ACC112 (cell line): ENCODE results near the gene EPB41L3.

Experiments
- H2AFZ ChIP-seq: fragments of 200-600 bp; sonication (generic); one replicate; pipeline ENCODE4 v1.6.0; 2017; ENCODE audit warnings: antibody characterized with exemption, low read length; ENCODE audit not compliant: unreplicated experiment
- H3K27ac ChIP-seq: fragments of 200-600 bp; sonication (generic); 2 replicates; pipeline ENCODE4 v1.5.1; 2014; ENCODE audit warnings: low read depth, mild to moderate bottlenecking, antibody characterized with exemption, low read length, moderate library complexity
- H3K27me3 ChIP-seq: fragments of 200-600 bp; sonication (generic); 2 replicates; pipeline ENCODE4 v1.6.1; 2014; ENCODE audit warnings: mild to moderate bottlenecking, antibody characterized with exemption, low read length, moderate library complexity, mixed read lengths; ENCODE audit not compliant: insufficient read depth
- H3K36me3 ChIP-seq: fragments of 200-600 bp; sonication (generic); 2 replicates; pipeline ENCODE4 v1.6.1; 2016; ENCODE audit warnings: mild to moderate bottlenecking, antibody characterized with exemption, low read length, moderate library complexity, mixed read lengths; ENCODE audit not compliant: insufficient read depth
- H3K4me1 ChIP-seq: fragments of 200-600 bp; sonication (generic); one replicate; pipeline ENCODE4 v1.6.1; 2016; ENCODE audit warnings: low read length, mixed read lengths; ENCODE audit not compliant: insufficient read depth, unreplicated experiment, control insufficient read depth
- H3K4me3 ChIP-seq: fragments of 200-600 bp; sonication (generic); 2 replicates; pipeline ENCODE4 v1.5.1; 2014; ENCODE audit warnings: mild to moderate bottlenecking, low read depth, low read length
- H3K79me2 ChIP-seq: fragments of 200-600 bp; sonication (generic); one replicate; pipeline ENCODE4 v1.6.0; 2016; ENCODE audit warnings: low read length; ENCODE audit not compliant: control insufficient read depth, unreplicated experiment, insufficient read depth

EPB41L3 gene

DNA sequence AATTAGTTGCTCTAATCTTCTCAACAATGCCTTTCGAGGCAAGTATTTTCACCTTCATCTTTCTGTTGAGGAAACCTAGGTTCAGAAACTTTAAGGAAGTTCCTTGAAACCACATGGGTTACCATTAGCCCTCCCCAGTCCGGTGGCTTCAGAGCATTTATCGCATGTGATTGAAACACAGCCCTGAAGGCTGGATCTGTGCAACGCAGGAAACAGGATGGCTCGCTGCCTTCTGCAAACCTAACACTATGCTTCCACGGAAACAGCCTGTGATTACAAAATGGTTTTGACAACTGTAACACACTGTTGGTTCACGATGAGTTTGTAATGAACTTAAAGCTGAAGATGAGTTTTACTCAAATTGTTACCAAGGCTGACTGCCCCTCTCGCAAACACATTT, 68.5 kb downstream of the EPB41L3 start:
- Histone ChIP-seq H2AFZ (no peak overlapping the region), H3K36me3 (no peaks in the 10 kb centered on the region), H3K27ac (no peak overlapping the region), H3K4me1 (no peaks in the 10 kb centered on the region), H3K4me3 (no peak overlapping the region), H3K27me3 (no peaks in the 10 kb centered on the region), H3K79me2 (no peaks in the 10 kb centered on the region)

DNA sequence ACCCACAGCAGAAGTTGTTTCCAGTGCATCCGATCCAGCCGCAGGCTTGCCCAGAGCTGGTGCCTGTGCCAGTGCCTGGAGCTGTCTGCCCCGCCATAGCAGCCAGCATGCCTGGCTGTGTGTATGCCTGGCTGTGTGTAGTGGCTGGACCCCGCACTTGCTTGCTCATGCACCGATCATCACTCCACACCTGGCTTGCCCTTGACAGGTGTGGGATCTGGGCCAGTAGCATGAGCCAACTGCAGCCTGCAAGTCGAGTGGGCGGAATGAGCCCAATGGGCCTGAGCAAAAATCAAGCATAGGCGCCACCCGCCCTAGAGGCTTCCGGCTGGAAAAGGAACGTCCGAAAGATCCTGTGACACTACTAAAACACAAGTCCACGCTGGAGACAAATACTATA, 74.5 kb downstream of the EPB41L3 start:
- no peak overlapping the region for H3K27ac ChIP-seq
- no peaks in the 10 kb centered on the region for H3K36me3 ChIP-seq
- H2AFZ ChIP-seq, result no peak overlapping the region
- H3K4me3 ChIP-seq, result no peak overlapping the region
- no peaks in the 10 kb centered on the region for H3K4me1 ChIP-seq
- H3K27me3 ChIP-seq, result no peaks in the 10 kb centered on the region
- no peaks in the 10 kb centered on the region for H3K79me2 ChIP-seq

DNA sequence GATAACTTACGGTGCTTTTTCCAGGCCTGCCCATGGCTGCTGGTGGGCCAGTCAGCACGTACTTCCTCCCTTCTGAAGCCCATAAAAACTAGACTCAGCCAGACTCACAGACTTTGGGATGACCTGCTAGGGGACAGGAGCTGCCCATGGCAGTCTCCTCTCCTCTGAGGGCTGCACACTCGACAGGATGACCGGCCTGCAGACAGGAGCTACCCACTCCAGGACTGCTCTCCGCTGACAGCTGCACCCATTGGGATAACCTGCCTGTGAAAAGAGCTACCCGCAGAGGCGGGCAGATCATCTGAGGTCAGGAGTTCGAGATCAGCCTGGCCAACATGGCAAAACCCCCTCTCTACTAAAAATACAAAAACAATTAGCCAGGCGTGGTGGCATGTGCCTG, 75.4 kb downstream of the EPB41L3 start:
- H2AFZ ChIP-seq, result no peak overlapping the region
- H3K27ac ChIP-seq, result no peak overlapping the region
- no peaks in the 10 kb centered on the region for H3K4me1 ChIP-seq
- H3K27me3 ChIP-seq, result no peaks in the 10 kb centered on the region
- H3K79me2 ChIP-seq, result no peaks in the 10 kb centered on the region
- H3K36me3 ChIP-seq, result no peaks in the 10 kb centered on the region
- no peak overlapping the region for H3K4me3 ChIP-seq

DNA sequence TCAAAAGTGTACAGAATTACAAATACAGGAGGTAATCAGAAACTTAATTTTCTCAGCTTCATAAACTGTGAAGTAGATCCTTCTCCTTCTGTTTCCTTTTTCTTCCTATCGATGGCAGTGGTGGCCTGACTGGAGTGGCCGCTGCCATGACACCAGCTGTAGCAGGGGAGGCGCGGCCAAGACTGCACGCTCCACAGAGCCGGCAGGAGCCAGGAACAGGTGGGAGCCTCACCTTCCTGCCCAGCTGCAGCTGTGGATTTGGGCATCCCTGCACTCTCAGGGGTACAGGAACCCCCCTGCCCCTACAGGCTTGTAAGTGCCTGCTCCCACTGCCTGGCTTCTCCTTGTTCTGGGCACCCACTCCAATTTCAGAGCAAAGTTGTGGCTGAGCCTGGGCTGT, 76.1 kb downstream of the EPB41L3 start:
- Histone ChIP-seq H3K36me3 (no peaks in the 10 kb centered on the region), H3K4me1 (no peaks in the 10 kb centered on the region), H2AFZ (no peak overlapping the region), H3K4me3 (no peak overlapping the region), H3K27me3 (no peaks in the 10 kb centered on the region), H3K79me2 (no peaks in the 10 kb centered on the region), H3K27ac (no peak overlapping the region)

DNA sequence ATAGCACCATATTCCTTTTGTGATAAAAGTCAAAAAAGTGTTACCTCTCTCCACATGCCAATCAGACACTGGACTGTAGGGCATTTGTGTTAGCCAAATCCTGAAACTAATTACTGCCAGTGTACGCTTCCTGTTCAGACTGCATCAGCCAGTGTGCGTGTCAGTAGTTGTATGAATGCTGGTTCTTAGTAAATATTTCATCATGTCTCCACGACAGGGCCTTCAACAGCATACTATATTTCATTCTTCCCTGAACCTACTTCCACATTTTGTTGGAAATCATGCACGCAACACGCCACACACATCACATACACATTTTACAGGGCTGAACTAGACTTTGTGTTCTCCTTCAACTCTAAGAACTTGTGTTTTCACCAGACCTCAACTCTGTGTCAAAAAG, 77.5 kb downstream of the EPB41L3 start:
- Histone ChIP-seq H3K4me1 (no peaks in the 10 kb centered on the region), H2AFZ (no peak overlapping the region), H3K36me3 (no peaks in the 10 kb centered on the region), H3K27me3 (no peaks in the 10 kb centered on the region), H3K27ac (no peak overlapping the region), H3K79me2 (no peaks in the 10 kb centered on the region), H3K4me3 (no peak overlapping the region)

DNA sequence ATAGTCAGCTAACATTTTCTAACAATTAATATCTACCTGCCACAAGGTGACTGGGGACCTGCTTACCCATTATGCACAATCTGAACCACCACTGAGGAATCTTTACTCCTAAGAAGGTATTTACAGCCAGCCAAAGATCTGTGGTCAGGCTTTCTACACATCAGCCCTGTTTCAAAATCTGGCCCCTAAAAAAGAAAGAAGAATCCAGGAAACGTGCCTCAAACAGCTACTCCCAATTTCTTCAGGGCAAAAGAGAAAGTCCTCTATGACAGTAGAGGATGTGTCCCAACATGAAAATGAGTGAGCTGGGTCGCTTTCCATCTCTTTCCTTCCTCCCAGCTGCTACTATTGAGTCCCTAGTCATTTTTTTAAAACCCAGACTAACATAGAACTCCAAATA, 79.5 kb downstream of the EPB41L3 start:
- Histone ChIP-seq H3K27ac (no peak overlapping the region), H3K79me2 (no peaks in the 10 kb centered on the region), H2AFZ (no peak overlapping the region), H3K36me3 (no peaks in the 10 kb centered on the region), H3K4me3 (no peak overlapping the region), H3K4me1 (no peaks in the 10 kb centered on the region), H3K27me3 (no peaks in the 10 kb centered on the region)

DNA sequence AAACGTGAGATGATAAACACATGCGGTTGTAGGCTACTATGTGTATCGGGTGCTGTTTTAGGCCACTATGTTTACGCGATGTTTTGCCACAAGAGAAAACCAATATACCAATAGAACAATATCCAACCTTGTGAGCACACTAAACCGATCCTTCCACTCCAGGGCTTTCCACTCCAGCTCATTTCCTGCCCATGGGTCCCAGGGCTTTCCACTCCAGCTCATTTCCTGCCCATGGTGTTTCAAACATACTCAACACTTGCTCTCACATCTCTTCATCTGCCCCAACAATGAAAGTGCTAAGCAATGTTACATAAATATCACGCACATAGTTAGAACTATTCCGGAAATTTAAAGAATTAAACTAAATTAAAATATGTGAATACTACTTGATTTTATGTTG, 80.0 kb downstream of the EPB41L3 start:
- Histone ChIP-seq H3K79me2 (no peaks in the 10 kb centered on the region), H3K27ac (no peak overlapping the region), H3K4me1 (no peaks in the 10 kb centered on the region)

DNA sequence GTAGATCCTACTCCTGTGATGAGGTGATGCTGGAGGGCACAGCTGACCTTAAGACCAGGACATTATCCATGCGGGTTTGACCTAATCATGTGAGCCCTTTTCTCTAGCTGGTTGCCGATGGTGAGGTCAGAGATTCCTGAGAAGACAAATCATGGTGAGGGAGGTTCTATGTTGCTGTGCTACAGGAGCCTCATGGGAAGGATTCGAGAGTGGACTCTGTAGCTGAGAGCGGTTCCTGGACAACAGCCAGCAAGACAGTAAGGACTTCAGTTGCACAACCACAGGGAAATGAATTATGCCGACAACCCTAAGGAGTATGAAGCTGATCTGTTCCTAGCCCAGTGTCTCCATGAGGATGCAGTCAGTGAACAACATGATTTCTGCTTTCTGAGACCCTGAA, 80.4 kb downstream of the EPB41L3 start:
- no peaks in the 10 kb centered on the region for H3K79me2 ChIP-seq
- no peaks in the 10 kb centered on the region for H3K27me3 ChIP-seq
- H3K36me3 ChIP-seq, result no peaks in the 10 kb centered on the region
- no peak overlapping the region for H2AFZ ChIP-seq
- H3K4me1 ChIP-seq, result no peaks in the 10 kb centered on the region
- H3K4me3 ChIP-seq, result no peak overlapping the region
- H3K27ac ChIP-seq, result peak overlapping the region; percentile 29; the same call in 1 of the 2 replicates

More for the DNA sequence above, 80.0 kb downstream of the EPB41L3 start:
- H2AFZ ChIP-seq, result no peak overlapping the region
- no peak overlapping the region for H3K4me3 ChIP-seq
- H3K36me3 ChIP-seq, result no peaks in the 10 kb centered on the region
- H3K27me3 ChIP-seq, result no peaks in the 10 kb centered on the region

DNA sequence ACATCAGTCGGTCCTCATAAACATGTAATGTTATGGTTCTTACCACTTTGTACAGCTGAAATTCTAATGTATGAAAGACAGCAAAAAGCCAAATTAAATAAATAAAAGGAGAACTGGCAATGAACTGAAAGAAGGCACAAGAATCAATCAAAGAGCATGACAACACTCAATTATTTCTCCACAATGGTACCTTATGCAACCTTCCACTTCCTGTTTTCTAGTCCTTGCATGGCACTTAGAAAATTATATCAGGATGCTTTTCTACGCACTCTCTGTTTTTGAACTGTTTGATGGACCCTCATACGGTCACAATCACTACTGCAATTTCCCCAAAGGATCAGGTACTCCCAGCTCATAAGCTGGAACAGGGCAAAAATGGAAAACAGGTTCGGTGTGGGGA, 81.6 kb downstream of the EPB41L3 start:
- Histone ChIP-seq H3K36me3 (no peaks in the 10 kb centered on the region), H3K79me2 (no peaks in the 10 kb centered on the region), H2AFZ (no peak overlapping the region), H3K4me3 (no peak overlapping the region), H3K27ac (no peak overlapping the region), H3K27me3 (no peaks in the 10 kb centered on the region), H3K4me1 (no peaks in the 10 kb centered on the region)

DNA sequence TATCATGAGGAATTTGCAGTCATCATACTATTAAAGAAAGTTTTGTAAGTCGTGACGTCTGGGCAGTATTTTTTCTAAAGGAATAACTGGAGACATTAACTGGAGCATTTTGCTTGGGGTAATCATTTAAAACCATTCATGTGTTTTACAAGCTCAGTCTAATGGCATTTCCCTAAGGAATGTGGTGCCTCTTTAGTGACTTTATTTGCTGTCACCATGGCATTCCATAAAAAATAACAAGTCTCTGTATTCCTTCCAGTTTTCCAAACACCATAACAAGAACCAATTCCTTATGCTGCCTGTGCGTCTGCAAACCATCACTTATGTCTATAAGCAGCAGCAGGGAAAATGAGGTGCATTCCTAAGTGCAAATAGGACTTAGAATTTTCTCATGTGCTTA, 82.8 kb downstream of the EPB41L3 start:
- no peaks in the 10 kb centered on the region for H3K36me3 ChIP-seq
- H3K4me1 ChIP-seq, result no peaks in the 10 kb centered on the region

DNA sequence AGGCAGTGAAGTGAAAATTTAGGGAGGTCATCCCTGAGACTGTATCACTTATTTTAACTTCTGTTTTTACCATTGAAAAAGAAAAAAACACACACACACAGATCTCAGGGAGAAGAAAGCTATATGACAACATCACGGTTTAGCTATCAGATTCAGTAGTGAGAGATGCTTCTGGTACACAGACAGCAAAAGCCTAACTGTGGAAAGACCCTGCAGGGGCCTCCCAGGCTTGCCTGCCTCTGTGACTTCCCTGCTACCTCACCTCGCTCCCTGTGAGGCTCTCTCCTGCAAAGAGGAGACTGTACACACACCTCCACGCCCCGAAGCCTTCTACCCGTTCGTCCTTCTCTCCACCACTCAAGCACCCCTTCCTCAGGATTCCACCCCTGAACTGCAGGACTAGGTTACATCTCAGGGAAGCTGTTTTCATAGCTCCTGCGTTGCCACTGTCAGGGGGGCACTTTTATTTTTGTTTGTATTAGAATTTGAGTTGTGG, 86.3 kb downstream of the EPB41L3 start:
- Histone ChIP-seq H3K79me2 (no peaks in the 10 kb centered on the region), H3K4me3 (no peak overlapping the region), H3K36me3 (no peaks in the 10 kb centered on the region), H3K27ac (no peak overlapping the region), H3K27me3 (no peaks in the 10 kb centered on the region), H2AFZ (no peak overlapping the region), H3K4me1 (no peaks in the 10 kb centered on the region)

More for the DNA sequence above, 82.8 kb downstream of the EPB41L3 start:
- no peaks in the 10 kb centered on the region for H3K27me3 ChIP-seq
- no peak overlapping the region for H3K4me3 ChIP-seq
- H3K79me2 ChIP-seq, result no peaks in the 10 kb centered on the region
- H2AFZ ChIP-seq, result no peak overlapping the region
- H3K27ac ChIP-seq, result no peak overlapping the region
